ENCODE data around the gene RGPD8.
"Not testable (repeated sequence)": the region's sequence is repeated elsewhere in the genome, so short reads cannot be mapped to it uniquely, and the experiment has no call there.

The RGPD8 gene

DNA sequence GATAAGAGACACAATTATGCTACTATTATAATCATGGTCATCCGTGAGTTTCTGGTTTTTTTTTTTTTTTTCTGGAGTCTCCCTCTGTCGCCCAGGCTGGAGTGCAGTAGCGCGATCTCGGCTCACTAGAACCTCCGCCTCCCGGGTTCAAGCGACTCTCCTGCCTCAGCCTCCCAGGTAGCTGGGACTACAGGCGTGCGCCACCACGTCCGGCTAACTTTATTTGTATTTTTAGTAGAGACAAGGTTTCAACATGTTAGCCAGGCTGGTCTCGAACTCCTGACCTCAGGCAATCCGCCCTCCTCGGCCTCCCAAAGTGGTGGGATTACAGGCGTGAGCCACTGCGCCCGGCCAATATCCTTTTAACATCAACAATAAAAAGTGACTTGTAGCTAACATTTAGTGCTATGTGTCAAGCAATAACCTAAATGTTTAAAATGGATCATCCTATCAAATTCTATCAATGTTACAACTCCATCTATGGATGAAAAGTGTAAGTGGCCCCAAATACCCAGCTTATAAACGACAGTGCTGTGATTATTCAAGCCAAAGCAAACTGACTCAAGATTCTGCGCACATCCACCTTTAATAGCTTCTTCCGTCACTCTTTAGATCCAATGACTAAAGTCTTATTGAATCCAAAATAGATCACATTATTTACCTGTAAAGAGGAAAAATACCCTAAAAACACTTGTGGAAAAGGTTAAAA, 1.7 kb downstream of the RGPD8 start:
- DNase-seq (ENCODE audit: insufficient read length, low spot score); FAIRE-seq: not testable (repeated sequence)

DNA sequence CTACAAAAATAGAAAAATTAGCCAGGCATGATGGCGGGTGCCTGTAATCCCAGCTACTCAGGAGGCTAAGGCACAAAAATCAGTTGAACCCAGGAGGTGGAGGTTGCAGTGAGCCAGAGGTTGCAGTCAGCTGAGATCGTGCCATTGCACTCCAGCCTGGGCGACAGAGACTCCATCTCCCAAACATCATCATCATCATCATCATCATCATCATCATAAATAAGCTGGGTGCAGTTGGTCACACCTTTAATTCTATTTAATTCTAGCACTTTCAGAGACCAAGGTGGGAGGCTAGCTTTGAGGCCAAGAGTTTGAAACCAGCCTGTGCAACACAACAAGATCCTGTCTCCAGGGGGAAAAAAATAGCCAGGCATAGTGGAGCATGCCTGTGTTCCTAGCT, 8.9 kb downstream of the RGPD8 start:
- DNase-seq (ENCODE audit: insufficient read length, low spot score); FAIRE-seq: not testable (repeated sequence)

DNA sequence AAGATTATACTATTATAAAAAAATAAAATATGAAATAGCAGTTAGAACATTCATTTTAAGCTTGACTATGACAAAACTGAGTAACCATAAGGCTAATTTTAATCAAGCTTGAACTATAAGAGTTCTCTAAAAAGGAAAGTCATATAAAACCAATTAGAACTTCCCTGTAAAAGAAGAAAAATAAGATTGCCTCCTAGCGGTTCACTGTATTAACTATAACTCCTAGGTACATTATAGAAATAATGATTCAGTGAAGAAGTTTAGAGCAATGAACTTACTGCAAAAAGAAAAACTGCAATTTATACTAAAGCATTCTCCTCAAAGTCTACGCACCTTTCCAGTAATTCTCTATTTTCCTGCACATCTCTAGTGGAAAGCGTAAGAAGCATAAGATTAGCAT, 16.6 kb downstream of the RGPD8 start:
- TF ChIP-seq, protein P1, sequence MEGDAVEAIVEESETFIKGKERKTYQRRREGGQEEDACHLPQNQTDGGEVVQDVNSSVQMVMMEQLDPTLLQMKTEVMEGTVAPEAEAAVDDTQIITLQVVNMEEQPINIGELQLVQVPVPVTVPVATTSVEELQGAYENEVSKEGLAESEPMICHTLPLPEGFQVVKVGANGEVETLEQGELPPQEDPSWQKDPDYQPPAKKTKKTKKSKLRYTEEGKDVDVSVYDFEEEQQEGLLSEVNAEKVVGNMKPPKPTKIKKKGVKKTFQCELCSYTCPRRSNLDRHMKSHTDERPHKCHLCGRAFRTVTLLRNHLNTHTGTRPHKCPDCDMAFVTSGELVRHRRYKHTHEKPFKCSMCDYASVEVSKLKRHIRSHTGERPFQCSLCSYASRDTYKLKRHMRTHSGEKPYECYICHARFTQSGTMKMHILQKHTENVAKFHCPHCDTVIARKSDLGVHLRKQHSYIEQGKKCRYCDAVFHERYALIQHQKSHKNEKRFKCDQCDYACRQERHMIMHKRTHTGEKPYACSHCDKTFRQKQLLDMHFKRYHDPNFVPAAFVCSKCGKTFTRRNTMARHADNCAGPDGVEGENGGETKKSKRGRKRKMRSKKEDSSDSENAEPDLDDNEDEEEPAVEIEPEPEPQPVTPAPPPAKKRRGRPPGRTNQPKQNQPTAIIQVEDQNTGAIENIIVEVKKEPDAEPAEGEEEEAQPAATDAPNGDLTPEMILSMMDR (IDR thresholded peaks at IDR 0.05; ENCODE audit: insufficient read depth, missing control alignments): peak; percentile 22
- FAIRE-seq; DNase-seq (ENCODE audit: insufficient read length, low spot score): not testable (repeated sequence)

DNA sequence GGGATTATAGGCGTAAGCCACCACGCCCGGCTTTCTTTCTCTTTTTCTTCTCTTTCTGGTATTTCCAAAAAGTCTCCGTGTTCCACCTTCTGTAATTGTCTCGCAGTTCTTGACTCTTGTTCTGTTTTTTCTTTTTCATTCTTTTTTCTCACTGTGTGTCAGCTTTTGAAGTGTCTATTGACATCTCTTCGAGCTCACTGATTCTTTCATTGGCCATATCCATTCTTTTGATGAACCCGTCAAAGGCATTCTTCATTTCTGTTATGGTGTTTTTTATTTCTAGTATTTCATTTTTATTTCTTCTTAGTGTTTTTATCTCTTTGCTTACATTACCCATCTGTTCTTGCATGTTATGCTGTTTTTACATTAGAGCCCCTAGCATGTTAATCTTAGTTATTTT, 73.4 kb downstream of the RGPD8 start:
- not testable (repeated sequence) for FAIRE-seq

DNA sequence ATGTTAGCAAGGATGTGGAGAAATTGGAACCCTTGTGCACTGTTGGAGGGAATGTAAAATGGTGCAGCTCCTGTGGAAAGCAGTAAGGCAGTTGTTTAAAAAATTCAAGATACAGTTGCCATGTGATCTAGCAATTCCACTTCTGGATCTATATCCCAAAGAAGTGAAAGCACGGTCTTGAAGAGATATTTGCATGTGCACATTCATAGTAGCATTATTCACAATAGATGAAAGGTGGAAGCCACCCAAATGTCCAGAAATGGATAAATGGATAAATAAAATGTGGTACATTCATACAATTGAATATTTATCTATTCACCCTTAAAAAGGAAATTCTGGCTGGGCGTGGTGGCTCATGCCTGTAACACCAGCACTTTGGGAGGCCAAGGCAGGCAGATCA, 79.1 kb downstream of the RGPD8 start:
- not testable (repeated sequence) for FAIRE-seq; DNase-seq (ENCODE audit: insufficient read length, low spot score)

More for the DNA sequence above, 73.4 kb downstream of the RGPD8 start:
- not testable (repeated sequence) for DNase-seq (ENCODE audit: insufficient read length, low spot score)

DNA sequence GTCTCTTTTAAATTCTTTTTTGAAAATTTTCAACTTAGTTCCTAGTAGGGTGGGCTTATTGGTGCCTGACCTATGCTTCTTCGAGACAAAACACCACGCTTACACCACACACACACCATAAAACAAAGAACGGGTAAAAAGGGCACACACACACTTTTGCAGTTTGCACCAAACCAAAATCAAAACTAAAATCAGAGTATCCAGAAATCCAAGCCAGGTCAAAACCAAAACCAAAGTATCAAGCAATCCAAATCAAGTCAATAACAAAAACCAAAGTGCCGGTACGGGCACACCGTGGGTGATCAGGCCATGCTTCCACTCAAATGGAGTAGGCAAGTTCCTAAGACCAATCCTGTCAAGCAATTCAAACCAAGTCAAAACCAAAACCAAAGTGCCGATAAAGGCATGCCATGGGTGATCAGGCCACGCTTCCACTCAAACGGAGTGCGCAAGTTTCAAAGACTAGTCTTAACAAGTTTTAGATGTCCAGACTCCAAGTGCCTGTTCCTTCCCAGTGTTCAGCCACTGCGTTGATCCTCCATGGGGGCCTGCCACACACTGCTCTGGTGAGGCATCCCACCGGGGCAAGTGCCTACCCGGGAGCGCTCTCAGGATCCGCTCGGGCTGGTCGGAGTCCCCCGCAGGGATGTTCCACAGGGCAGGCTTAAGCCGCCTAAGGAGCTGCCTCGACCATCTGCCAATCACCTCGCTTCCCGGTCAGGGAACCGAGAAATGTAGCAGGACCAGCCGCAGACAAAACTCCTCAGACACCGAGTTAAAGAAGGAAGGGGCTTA, 80.4 kb downstream of the RGPD8 start:
- DNase-seq (ENCODE audit: insufficient read length, low spot score); FAIRE-seq: not testable (repeated sequence)

DNA sequence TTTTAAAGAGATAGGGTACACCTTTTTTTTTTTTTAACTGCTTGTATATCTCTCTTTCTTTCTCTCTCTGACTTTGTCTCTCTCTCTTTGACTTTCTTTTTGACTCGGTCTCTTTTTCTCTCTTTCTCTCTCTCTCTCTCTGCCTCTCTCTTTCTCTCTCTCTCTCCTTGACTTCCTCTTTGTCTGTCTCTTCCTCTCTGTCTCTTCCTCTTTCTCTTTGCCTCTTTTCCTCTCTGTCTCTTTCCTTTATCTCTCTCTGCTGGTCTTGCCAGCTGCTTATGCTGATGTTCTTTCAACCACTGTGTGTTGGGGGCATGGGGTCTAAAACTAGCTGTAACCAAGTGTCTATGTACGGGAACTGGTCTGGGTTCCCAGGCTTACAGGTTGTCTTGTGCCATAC, 81.2 kb downstream of the RGPD8 start:
- not testable (repeated sequence) for DNase-seq (ENCODE audit: insufficient read length, low spot score); FAIRE-seq

DNA sequence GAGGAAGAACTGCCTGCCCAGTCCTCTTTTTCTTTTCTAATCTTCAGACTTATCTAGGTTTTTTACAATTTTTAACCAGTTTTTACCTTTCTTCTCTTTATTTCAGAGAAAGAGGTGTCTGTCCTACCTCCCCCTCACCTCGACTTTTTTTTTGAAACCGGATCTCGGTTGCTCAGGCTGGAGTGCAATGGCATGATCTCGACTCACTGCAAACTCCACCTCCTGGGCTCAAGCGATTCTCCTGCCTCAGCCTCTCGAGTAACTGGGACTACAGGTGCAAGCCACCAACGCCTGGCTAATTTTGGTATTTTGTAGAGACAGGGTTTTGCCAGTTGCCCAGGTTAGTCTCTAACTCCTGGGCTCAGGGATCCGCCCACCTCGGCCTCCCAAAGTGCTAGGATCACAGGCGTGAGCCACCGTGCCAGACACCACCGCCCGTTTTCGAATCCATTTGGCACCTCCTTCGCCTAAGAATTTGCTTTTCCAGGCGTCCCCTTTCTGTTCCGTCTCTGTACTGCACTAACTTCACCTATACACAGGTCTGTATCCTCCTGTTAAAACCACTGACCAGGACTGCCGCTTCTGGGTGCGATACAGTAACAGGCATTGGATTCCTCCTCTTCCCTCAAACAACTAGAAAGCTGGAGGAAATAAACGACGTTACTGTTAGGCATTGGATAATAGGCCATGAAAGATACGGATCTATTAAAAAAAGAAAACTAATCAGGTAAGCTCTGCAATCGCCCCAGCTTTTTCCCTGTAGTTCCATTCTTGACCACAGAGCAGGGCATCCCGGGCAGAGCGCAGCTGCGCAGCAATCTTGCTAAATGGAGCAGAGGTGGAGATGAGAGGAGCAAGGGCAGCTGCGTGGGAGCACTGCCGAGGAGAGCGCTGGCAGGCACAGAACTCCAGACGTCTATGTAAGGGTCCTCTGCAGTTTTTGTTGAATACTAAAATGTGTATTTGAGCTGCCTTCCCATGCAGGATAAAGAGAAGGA, 88.1 kb downstream of the RGPD8 start:
- no peak for DNase-seq (ENCODE audit: insufficient read length, low spot score)
- no peak for FAIRE-seq

DNA sequence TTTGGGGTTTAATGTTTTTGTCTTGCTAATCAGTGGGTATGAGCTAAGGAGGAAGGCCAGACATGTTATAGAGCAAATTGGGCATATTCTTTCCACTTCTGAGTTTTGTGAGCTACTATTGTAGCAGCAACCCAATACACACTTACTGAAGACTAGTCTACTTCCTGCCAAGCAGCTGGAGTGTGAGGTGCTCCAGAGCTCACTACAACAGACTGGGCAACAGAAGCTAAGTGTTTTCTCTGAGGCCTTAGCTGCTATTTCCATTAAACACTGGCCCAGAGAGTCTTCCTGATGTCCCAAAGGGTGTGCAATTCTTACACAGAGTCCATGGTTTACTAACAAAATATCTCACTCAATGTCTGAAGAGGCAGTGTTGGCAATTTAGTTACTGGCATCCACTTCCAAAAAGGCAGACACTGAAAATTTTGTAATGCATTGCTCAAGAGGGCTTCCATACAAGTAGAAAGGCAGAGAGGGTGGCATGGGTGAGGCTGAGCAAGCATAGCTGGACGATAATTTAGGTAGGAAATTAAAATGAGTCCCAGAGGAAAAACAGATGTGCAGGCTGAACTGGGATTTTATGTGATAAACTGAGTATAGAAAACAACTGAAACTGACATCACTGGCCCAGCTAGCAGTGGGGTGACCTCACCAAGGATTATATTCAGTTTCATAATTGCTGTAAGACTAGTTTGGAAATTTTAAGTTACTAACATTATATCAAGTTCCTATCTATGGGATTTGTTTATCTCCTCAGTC, 89.4 kb downstream of the RGPD8 start:
- no peak for DNase-seq (ENCODE audit: insufficient read length, low spot score)

More for the DNA sequence above, 88.1 kb downstream of the RGPD8 start:
- TF ChIP-seq, protein P1 (IDR thresholded peaks at IDR 0.05; ENCODE audit: insufficient read depth, missing control alignments): no peak

More for the DNA sequence above, 89.4 kb downstream of the RGPD8 start:
- no peak for FAIRE-seq
- TF ChIP-seq, protein P1 (IDR thresholded peaks at IDR 0.05; ENCODE audit: insufficient read depth, missing control alignments): no peak

All from D721Med (cell line).